Astrocyte (in vitro differentiated cells and primary cell): ENCODE results near the gene CACNA1A. TPM values are rescaled to one million over a fixed set of nuclear protein-coding genes. Genes with fewer than 3 reads are reported as not detected.
"Not testable (repeated sequence)": the region's sequence is repeated elsewhere in the genome, so short reads cannot be mapped to it uniquely, and the experiment has no call there.

Experiments
- DNase-seq: peaks from one replicate; pipeline ENCODE4 v3.0.0-alpha.2; 2010; ENCODE audit warnings: low read depth
- FAIRE-seq: peaks from 2 replicates; lab custom pipeline; 2011; peaks lifted over from hg19 to GRCh38; lab: Jason Lieb, UNC
- H2AFZ ChIP-seq: 2 replicates; pipeline ENCODE4 v1.6.0; 2012; ENCODE audit warnings: low read depth, low read length, inconsistent platforms
- H3K27ac ChIP-seq: 2 replicates; pipeline ENCODE4 v1.5.1; 2011; ENCODE audit warnings: low read depth, low read length, inconsistent platforms
- H3K27me3 ChIP-seq: 2 replicates; pipeline ENCODE4 v1.6.0; 2011; ENCODE audit warnings: low read length, inconsistent platforms; ENCODE audit not compliant: insufficient read depth
- H3K36me3 ChIP-seq: 2 replicates; pipeline ENCODE4 v1.5.1; 2011; ENCODE audit warnings: low read length, inconsistent platforms; ENCODE audit not compliant: insufficient read depth
- H3K4me1 ChIP-seq: 2 replicates; pipeline ENCODE4 v1.5.1; 2011; ENCODE audit warnings: low read length, inconsistent platforms; ENCODE audit not compliant: insufficient read depth
- H3K4me2 ChIP-seq: 2 replicates; pipeline ENCODE4 v1.6.0; 2012; ENCODE audit warnings: low read length, inconsistent platforms
- H3K4me3 ChIP-seq: 2 replicates; pipeline ENCODE4 v1.5.1; 2011; ENCODE audit warnings: low read depth, mild to moderate bottlenecking, low read length, inconsistent platforms; ENCODE audit not compliant: insufficient read depth
- H3K79me2 ChIP-seq: 2 replicates; pipeline ENCODE4 v1.6.0; 2012; ENCODE audit warnings: mild to moderate bottlenecking, low read length, inconsistent platforms; ENCODE audit not compliant: insufficient read depth
- H3K9ac ChIP-seq: 2 replicates; pipeline ENCODE4 v1.6.0; 2012; ENCODE audit warnings: mild to moderate bottlenecking, low read length, inconsistent platforms
- H3K9me3 ChIP-seq: 2 replicates; pipeline ENCODE4 v1.5.1; 2012; ENCODE audit warnings: low read depth, mild to moderate bottlenecking, low read length, inconsistent platforms; ENCODE audit not compliant: insufficient read depth
- H4K20me1 ChIP-seq: 2 replicates; pipeline ENCODE4 v1.6.0; 2012; ENCODE audit warnings: low read length, inconsistent platforms; ENCODE audit not compliant: insufficient read depth
- H3K27ac Mint-ChIP-seq: one replicate; pipeline ENCODE4 v1.8.0; 2021; ENCODE audit warnings: mild to moderate bottlenecking, mixed read lengths; ENCODE audit not compliant: unreplicated experiment
- H3K27me3 Mint-ChIP-seq: one replicate; pipeline ENCODE4 v1.8.0; 2021; ENCODE audit warnings: low read depth, mixed read lengths; ENCODE audit not compliant: unreplicated experiment
- H3K36me3 Mint-ChIP-seq: one replicate; pipeline ENCODE4 v1.8.0; 2021; ENCODE audit warnings: low read depth, mixed read lengths; ENCODE audit not compliant: unreplicated experiment
- H3K4me1 Mint-ChIP-seq: one replicate; pipeline ENCODE4 v1.8.0; 2021; ENCODE audit warnings: low read depth, mixed read lengths; ENCODE audit not compliant: unreplicated experiment
- H3K4me3 Mint-ChIP-seq: one replicate; pipeline ENCODE4 v1.8.0; 2021; ENCODE audit warnings: mild to moderate bottlenecking, moderate library complexity, mixed read lengths; ENCODE audit not compliant: unreplicated experiment
- H3K9me3 Mint-ChIP-seq: one replicate; pipeline ENCODE4 v1.8.0; 2021; ENCODE audit warnings: mild to moderate bottlenecking, mixed read lengths; ENCODE audit not compliant: unreplicated experiment
- EZH2 ChIP-seq: IDR thresholded peaks from 2 replicates; pipeline ENCODE4 v1.6.1; 2012; ENCODE audit warnings: mild to moderate bottlenecking, low read length, inconsistent platforms; ENCODE audit not compliant: insufficient read depth
- total RNA-seq: library from RNA; stranded (reverse); gene quantifications from 2 replicates; pipeline ENCODE4 v1.2.1, GENCODE V29; 2021
- TF ChIP-seq, protein P1 (sequence below): IDR thresholded peaks from 2 replicates; pipeline ENCODE4 v1.5.1; 2011; ENCODE audit warnings: low read depth, mild to moderate bottlenecking, inconsistent platforms, low read length, moderate library complexity; ENCODE audit not compliant: insufficient read depth

The CACNA1A gene
- total RNA-seq, 1 donor from 2014 or later, result 9.4 TPM

GRCh38 chr19:13206587-13206986 is 299.7 kb downstream of the CACNA1A start:
- H3K36me3 ChIP-seq, result no peaks in the 10 kb centered on the region
- no peak for FAIRE-seq
- no peak overlapping the region for H3K4me3 ChIP-seq
- TF ChIP-seq, protein P1, sequence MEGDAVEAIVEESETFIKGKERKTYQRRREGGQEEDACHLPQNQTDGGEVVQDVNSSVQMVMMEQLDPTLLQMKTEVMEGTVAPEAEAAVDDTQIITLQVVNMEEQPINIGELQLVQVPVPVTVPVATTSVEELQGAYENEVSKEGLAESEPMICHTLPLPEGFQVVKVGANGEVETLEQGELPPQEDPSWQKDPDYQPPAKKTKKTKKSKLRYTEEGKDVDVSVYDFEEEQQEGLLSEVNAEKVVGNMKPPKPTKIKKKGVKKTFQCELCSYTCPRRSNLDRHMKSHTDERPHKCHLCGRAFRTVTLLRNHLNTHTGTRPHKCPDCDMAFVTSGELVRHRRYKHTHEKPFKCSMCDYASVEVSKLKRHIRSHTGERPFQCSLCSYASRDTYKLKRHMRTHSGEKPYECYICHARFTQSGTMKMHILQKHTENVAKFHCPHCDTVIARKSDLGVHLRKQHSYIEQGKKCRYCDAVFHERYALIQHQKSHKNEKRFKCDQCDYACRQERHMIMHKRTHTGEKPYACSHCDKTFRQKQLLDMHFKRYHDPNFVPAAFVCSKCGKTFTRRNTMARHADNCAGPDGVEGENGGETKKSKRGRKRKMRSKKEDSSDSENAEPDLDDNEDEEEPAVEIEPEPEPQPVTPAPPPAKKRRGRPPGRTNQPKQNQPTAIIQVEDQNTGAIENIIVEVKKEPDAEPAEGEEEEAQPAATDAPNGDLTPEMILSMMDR, result no peak
- no peak for TF ChIP-seq EZH2
- H3K9ac ChIP-seq, result no peak overlapping the region
- no peak overlapping the region for H2AFZ ChIP-seq
- no peak overlapping the region for H3K27ac ChIP-seq
- no peak overlapping the region for H3K4me2 ChIP-seq
- Mint-ChIP-seq H3K27ac (no peak overlapping the region), H3K27me3 (peaks cover 6% of the 10 kb centered on the region), H3K4me1 (no peaks in the 10 kb centered on the region), H3K9me3 (no peaks in the 10 kb centered on the region), H3K4me3 (no peak overlapping the region), H3K36me3 (no peaks in the 10 kb centered on the region)
- no peaks in the 10 kb centered on the region for H3K4me1 ChIP-seq
- no peaks in the 10 kb centered on the region for H3K27me3 ChIP-seq
- H4K20me1 ChIP-seq, result no peaks in the 10 kb centered on the region
- no peaks in the 10 kb centered on the region for H3K79me2 ChIP-seq
- no peak for DNase-seq
- H3K9me3 ChIP-seq, result no peaks in the 10 kb centered on the region

- H3K79me2 ChIP-seq, H3K27ac Mint-ChIP-seq, H3K9me3 Mint-ChIP-seq, H3K27me3 Mint-ChIP-seq, H3K36me3 Mint-ChIP-seq, H4K20me1 ChIP-seq, H3K27ac ChIP-seq, H3K9me3 ChIP-seq, H3K27me3 ChIP-seq, FAIRE-seq, H3K4me3 ChIP-seq, H3K9ac ChIP-seq, H3K4me2 ChIP-seq, H3K36me3 ChIP-seq, H3K4me1 Mint-ChIP-seq, H3K4me3 Mint-ChIP-seq, H2AFZ ChIP-seq, DNase-seq, H3K4me1 ChIP-seq: not testable (repeated sequence)
These were observed 304.2 kb downstream of the CACNA1A start for GRCh38 chr19:13202112-13202511.

DNA sequence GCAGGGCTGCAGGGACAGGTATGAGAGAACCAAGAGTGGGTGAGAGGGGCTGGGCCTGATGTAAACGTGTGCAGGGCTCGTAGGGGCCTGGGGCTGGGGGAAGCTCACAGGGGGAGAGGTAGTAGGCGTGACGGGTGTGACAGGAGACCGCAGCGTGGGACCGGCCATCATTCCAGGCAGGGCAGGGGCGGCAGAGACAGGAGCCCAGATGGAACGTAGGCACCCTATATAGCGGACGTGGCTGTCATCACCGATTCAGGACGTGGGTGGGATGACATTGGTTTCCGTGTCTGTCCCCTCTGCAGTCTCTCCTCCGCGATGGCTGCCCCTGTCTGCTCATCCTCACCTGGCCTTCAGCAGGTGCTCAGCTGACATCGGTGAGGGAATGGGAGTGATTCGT is 307.6 kb downstream of the CACNA1A start:
- H3K4me3 ChIP-seq, result no peak overlapping the region
- H4K20me1 ChIP-seq, result no peaks in the 10 kb centered on the region
- H3K9ac ChIP-seq, result no peak overlapping the region
- no peaks in the 10 kb centered on the region for H3K9me3 ChIP-seq
- no peaks in the 10 kb centered on the region for H3K79me2 ChIP-seq
- peaks cover 2% of the 10 kb centered on the region for H3K27me3 Mint-ChIP-seq
- no peak overlapping the region for H3K27ac ChIP-seq
- no peaks in the 10 kb centered on the region for H3K9me3 Mint-ChIP-seq
- no peak for DNase-seq
- H3K27me3 ChIP-seq, result no peaks in the 10 kb centered on the region
- H2AFZ ChIP-seq, result no peak overlapping the region
- TF ChIP-seq EZH2, result no peak
- TF ChIP-seq, protein P1, result no peak
- FAIRE-seq, result no peak
- no peak overlapping the region for H3K27ac Mint-ChIP-seq
- no peak overlapping the region for H3K4me3 Mint-ChIP-seq
- no peak overlapping the region for H3K4me2 ChIP-seq
- no peaks in the 10 kb centered on the region for H3K4me1 Mint-ChIP-seq
- H3K36me3 Mint-ChIP-seq, result no peaks in the 10 kb centered on the region
- H3K4me1 ChIP-seq, result no peaks in the 10 kb centered on the region
- H3K36me3 ChIP-seq, result no peaks in the 10 kb centered on the region
